Measurements from ENCODE around the gene DPYD. TPM values are rescaled to one million over a fixed set of nuclear protein-coding genes. Genes with fewer than 3 reads are reported as not detected.

The DPYD gene
- total RNA-seq, 2 donors from 2014 or later, result 9.2 to 17.5 TPM

- Histone ChIP-seq H3K27me3 (ENCODE audit: control insufficient read depth, insufficient read depth, low read length, poor library complexity, severe bottlenecking) (no peaks in the 10 kb centered on the region), H3K9me3 (ENCODE audit: control insufficient read depth, low read length) (no peaks in the 10 kb centered on the region), H3K27ac (ENCODE audit: low read depth, low read length) (no peak overlapping the region), H3K36me3 (ENCODE audit: control insufficient read depth, insufficient read depth, low read length) (no peaks in the 10 kb centered on the region), H3K4me1 (ENCODE audit: control insufficient read depth, insufficient read depth, low read length) (no peaks in the 10 kb centered on the region), H3K9ac (ENCODE audit: extremely low read depth, low read length, poor library complexity, severe bottlenecking) (no peak overlapping the region), H3K4me3 (ENCODE audit: low read length) (no peak overlapping the region)
- no peaks in the 10 kb centered on the region for H3K9me3 Mint-ChIP-seq
- no peak overlapping the region for H3K27ac Mint-ChIP-seq
- 95 to 100% methylated on average over 1 to 2 of the region's 2 CpGs for WGBS, 2 experiments (ENCODE audit: insufficient coverage in 1 of 2, insufficient read length in 1 of 2)
- TF ChIP-seq, protein P1, sequence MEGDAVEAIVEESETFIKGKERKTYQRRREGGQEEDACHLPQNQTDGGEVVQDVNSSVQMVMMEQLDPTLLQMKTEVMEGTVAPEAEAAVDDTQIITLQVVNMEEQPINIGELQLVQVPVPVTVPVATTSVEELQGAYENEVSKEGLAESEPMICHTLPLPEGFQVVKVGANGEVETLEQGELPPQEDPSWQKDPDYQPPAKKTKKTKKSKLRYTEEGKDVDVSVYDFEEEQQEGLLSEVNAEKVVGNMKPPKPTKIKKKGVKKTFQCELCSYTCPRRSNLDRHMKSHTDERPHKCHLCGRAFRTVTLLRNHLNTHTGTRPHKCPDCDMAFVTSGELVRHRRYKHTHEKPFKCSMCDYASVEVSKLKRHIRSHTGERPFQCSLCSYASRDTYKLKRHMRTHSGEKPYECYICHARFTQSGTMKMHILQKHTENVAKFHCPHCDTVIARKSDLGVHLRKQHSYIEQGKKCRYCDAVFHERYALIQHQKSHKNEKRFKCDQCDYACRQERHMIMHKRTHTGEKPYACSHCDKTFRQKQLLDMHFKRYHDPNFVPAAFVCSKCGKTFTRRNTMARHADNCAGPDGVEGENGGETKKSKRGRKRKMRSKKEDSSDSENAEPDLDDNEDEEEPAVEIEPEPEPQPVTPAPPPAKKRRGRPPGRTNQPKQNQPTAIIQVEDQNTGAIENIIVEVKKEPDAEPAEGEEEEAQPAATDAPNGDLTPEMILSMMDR (conservative IDR thresholded peaks at IDR 0.05), result no peak
- no peak overlapping the region for H3K4me3 Mint-ChIP-seq
- no peak for DNase-seq
- H3K4me1 Mint-ChIP-seq, result no peaks in the 10 kb centered on the region
- H3K27me3 Mint-ChIP-seq (ENCODE audit: insufficient read depth), result no peaks in the 10 kb centered on the region
- no peaks in the 10 kb centered on the region for H3K36me3 Mint-ChIP-seq (ENCODE audit: low read depth)
These were observed 750.5 kb downstream of the DPYD start for GRCh38 chr1:97170300-97170699.

DNA sequence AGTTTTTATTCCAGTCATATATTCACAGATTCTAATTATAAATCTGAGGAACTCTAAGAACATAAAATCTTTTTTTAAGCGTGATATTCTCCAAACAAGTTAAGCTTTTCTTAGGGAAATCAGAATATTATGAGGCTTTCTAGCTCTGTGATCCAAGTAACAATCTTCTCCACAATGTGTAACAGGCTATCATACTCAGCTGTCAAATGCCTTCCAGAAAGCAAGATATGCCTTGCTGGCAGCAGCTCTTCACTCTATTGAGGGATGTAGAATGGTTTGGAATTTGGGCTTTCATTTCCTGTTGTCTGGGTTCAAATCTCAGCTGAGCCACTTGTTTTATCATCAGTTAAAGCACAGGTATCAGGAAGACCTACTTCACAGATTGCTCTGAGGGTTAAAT is 752.8 kb downstream of the DPYD start:
- no peaks in the 10 kb centered on the region for H3K4me1 Mint-ChIP-seq

GRCh38 chr1:97167246-97167645 is 753.6 kb downstream of the DPYD start:
- H3K36me3 Mint-ChIP-seq (ENCODE audit: low read depth), result no peaks in the 10 kb centered on the region
- H3K4me1 ChIP-seq (ENCODE audit: control insufficient read depth, insufficient read depth, low read length), result no peaks in the 10 kb centered on the region

More for the DNA sequence above, 752.8 kb downstream of the DPYD start:
- Mint-ChIP-seq H3K4me3 (no peak overlapping the region), H3K36me3 (ENCODE audit: low read depth) (no peaks in the 10 kb centered on the region), H3K9me3 (no peaks in the 10 kb centered on the region), H3K27me3 (ENCODE audit: insufficient read depth) (no peaks in the 10 kb centered on the region), H3K27ac (no peak overlapping the region)
- Histone ChIP-seq H3K4me3 (ENCODE audit: low read length) (no peak overlapping the region), H3K4me1 (ENCODE audit: control insufficient read depth, insufficient read depth, low read length) (no peaks in the 10 kb centered on the region), H3K27me3 (ENCODE audit: control insufficient read depth, insufficient read depth, low read length, poor library complexity, severe bottlenecking) (no peaks in the 10 kb centered on the region), H3K9ac (ENCODE audit: extremely low read depth, low read length, poor library complexity, severe bottlenecking) (no peak overlapping the region), H3K36me3 (ENCODE audit: control insufficient read depth, insufficient read depth, low read length) (no peaks in the 10 kb centered on the region), H3K9me3 (ENCODE audit: control insufficient read depth, low read length) (no peaks in the 10 kb centered on the region), H3K27ac (ENCODE audit: low read depth, low read length) (no peak overlapping the region)
- WGBS, 2 experiments (ENCODE audit: insufficient coverage in 1 of 2, insufficient read length in 1 of 2), result 88 to 91% methylated on average over 1 of the region's 1 CpG
- no peak for DNase-seq
- TF ChIP-seq, protein P1 (conservative IDR thresholded peaks at IDR 0.05), result no peak

More at GRCh38 chr1:97167246-97167645, 753.6 kb downstream of the DPYD start:
- 89% methylated on average over 2 of the region's 2 CpGs; no CpG with 5 or more reads in 1 of the 2 experiments for WGBS, 2 experiments (ENCODE audit: insufficient coverage in 1 of 2, insufficient read length in 1 of 2)
- no peak overlapping the region for H3K4me3 Mint-ChIP-seq
- Histone ChIP-seq H3K36me3 (ENCODE audit: control insufficient read depth, insufficient read depth, low read length) (no peaks in the 10 kb centered on the region), H3K9ac (ENCODE audit: extremely low read depth, low read length, poor library complexity, severe bottlenecking) (no peak overlapping the region), H3K27me3 (ENCODE audit: control insufficient read depth, insufficient read depth, low read length, poor library complexity, severe bottlenecking) (no peaks in the 10 kb centered on the region), H3K9me3 (ENCODE audit: control insufficient read depth, low read length) (no peaks in the 10 kb centered on the region), H3K27ac (ENCODE audit: low read depth, low read length) (no peak overlapping the region), H3K4me3 (ENCODE audit: low read length) (no peak overlapping the region)
- no peak for DNase-seq
- TF ChIP-seq, protein P1 (conservative IDR thresholded peaks at IDR 0.05), result no peak
- no peak overlapping the region for H3K27ac Mint-ChIP-seq
- no peaks in the 10 kb centered on the region for H3K9me3 Mint-ChIP-seq
- H3K27me3 Mint-ChIP-seq (ENCODE audit: insufficient read depth), result no peaks in the 10 kb centered on the region
- no peaks in the 10 kb centered on the region for H3K4me1 Mint-ChIP-seq

All from endodermal cell (in vitro differentiated cells).